Mesendoderm (in vitro differentiated cells): ENCODE data around the gene SLC6A1.

ENCODE experiments used
- DNase-seq: peaks from one replicate; pipeline ENCODE4 v3.0.0; 2013
- H2AK5ac ChIP-seq: 2 replicates; pipeline ENCODE4 v1.6.1; 2013; ENCODE audit warnings: low read length, inconsistent platforms
- H2BK120ac ChIP-seq: 2 replicates; pipeline ENCODE4 v1.6.1; 2013; ENCODE audit warnings: low read depth, mild to moderate bottlenecking, low read length, moderate library complexity, mixed read lengths
- H2BK15ac ChIP-seq: replicated peaks from 2 replicates; pipeline ENCODE4 v1.6.1; 2013; ENCODE audit warnings: low read depth, mild to moderate bottlenecking, moderate library complexity
- H2BK5ac ChIP-seq: 2 replicates; pipeline ENCODE4 v1.6.1; 2013; ENCODE audit warnings: low read length, inconsistent platforms
- H3K18ac ChIP-seq: 2 replicates; pipeline ENCODE4 v1.6.1; 2013; ENCODE audit warnings: mild to moderate bottlenecking, low read length, mixed read lengths
- H3K23ac ChIP-seq: one replicate; pipeline ENCODE4 v1.6.1; 2013; ENCODE audit warnings: low read length
- H3K27ac ChIP-seq: 2 replicates; pipeline ENCODE4 v1.5.1; 2013; ENCODE audit warnings: low read depth, mild to moderate bottlenecking, inconsistent platforms, low read length, moderate library complexity
- H3K27me3 ChIP-seq: 2 replicates; pipeline ENCODE4 v1.6.1; 2013; ENCODE audit warnings: low read length, control low read depth, mild to moderate bottlenecking, inconsistent platforms; ENCODE audit not compliant: insufficient read depth, poor library complexity
- H3K36me3 ChIP-seq: 2 replicates; pipeline ENCODE4 v1.6.1; 2013; ENCODE audit warnings: low read length, inconsistent platforms; ENCODE audit not compliant: control insufficient read depth, insufficient read depth
- H3K4ac ChIP-seq: one replicate; pipeline ENCODE4 v1.6.1; 2013; ENCODE audit warnings: low read depth, mild to moderate bottlenecking, low read length, moderate library complexity
- H3K4me1 ChIP-seq: 2 replicates; pipeline ENCODE4 v1.6.1; 2013; ENCODE audit warnings: low read depth, low read length, inconsistent platforms; ENCODE audit not compliant: control insufficient read depth
- H3K4me2 ChIP-seq: 2 replicates; pipeline ENCODE4 v1.6.1; 2013; ENCODE audit warnings: low read length
- H3K4me3 ChIP-seq: 2 replicates; pipeline ENCODE4 v1.5.1; 2013; ENCODE audit warnings: mild to moderate bottlenecking, low read length
- H3K56ac ChIP-seq: one replicate; pipeline ENCODE4 v1.6.1; 2013; ENCODE audit warnings: low read length
- H3K79me1 ChIP-seq: 2 replicates; pipeline ENCODE4 v1.6.1; 2013; ENCODE audit warnings: low read length, inconsistent platforms
- H3K79me2 ChIP-seq: 2 replicates; pipeline ENCODE4 v1.6.1; 2013; ENCODE audit warnings: mild to moderate bottlenecking, low read length; ENCODE audit not compliant: control insufficient read depth, insufficient read depth
- H3K9ac ChIP-seq: 2 replicates; pipeline ENCODE4 v1.6.1; 2013; ENCODE audit warnings: low read length, inconsistent platforms
- H4K5ac ChIP-seq: one replicate; pipeline ENCODE4 v1.6.1; 2013; ENCODE audit warnings: low read length
- H4K8ac ChIP-seq: one replicate; pipeline ENCODE4 v1.6.1; 2013; ENCODE audit warnings: low read depth, mild to moderate bottlenecking, control low read depth, low read length, moderate library complexity
- WGBS: extraction: QIAGEN DNeasy Blood & Tissue Kit; methylation state at CpG from one replicate; pipeline ENCODE4 v1.1.7; 2013; ENCODE audit warnings: low lambda C conversion rate, missing lambda C conversion rate; ENCODE audit not compliant: insufficient coverage; ENCODE audit errors: extremely low coverage; 5-methylcytosine and 5-hydroxymethylcytosine counted together

SLC6A1 gene

GRCh38 chr3:10955711-10956453, 36.7 kb upstream of the SLC6A1 start:
- no peak overlapping the region for H2BK5ac ChIP-seq
- H3K79me2 ChIP-seq = no peaks in the 10 kb centered on the region
- no peak overlapping the region for H3K4ac ChIP-seq
- H2BK120ac ChIP-seq = no peak overlapping the region
- no peak overlapping the region for H3K4me3 ChIP-seq
- H3K9ac ChIP-seq = no peak overlapping the region
- no peak overlapping the region for H4K5ac ChIP-seq
- no peak overlapping the region for H3K27ac ChIP-seq
- H3K23ac ChIP-seq = no peak overlapping the region
- no peak overlapping the region for H2AK5ac ChIP-seq
- no peak for DNase-seq
- WGBS = no CpG with 5 or more reads among the region's 15 CpGs
- H4K8ac ChIP-seq = no peak overlapping the region
- H3K56ac ChIP-seq = no peak overlapping the region
- no peak overlapping the region for H3K18ac ChIP-seq
- no peaks in the 10 kb centered on the region for H3K79me1 ChIP-seq
- no peaks in the 10 kb centered on the region for H3K4me1 ChIP-seq
- H2BK15ac ChIP-seq = no peak overlapping the region
- H3K36me3 ChIP-seq = no peaks in the 10 kb centered on the region
- no peak overlapping the region for H3K4me2 ChIP-seq
- H3K27me3 ChIP-seq = no peaks in the 10 kb centered on the region

- no peaks in the 10 kb centered on the region for H3K79me2 ChIP-seq
- no peak overlapping the region for H3K9ac ChIP-seq
- no peak for DNase-seq
- no peak overlapping the region for H3K4me2 ChIP-seq
- no CpG with 5 or more reads among the region's 4 CpGs for WGBS
- H3K4me3 ChIP-seq = no peak overlapping the region
- H2AK5ac ChIP-seq = no peak overlapping the region
- H4K8ac ChIP-seq = no peak overlapping the region
- H2BK15ac ChIP-seq = no peak overlapping the region
- no peak overlapping the region for H3K4ac ChIP-seq
- no peaks in the 10 kb centered on the region for H3K79me1 ChIP-seq
- H4K5ac ChIP-seq = no peak overlapping the region
- no peak overlapping the region for H3K27ac ChIP-seq
- no peaks in the 10 kb centered on the region for H3K4me1 ChIP-seq
- H3K18ac ChIP-seq = no peak overlapping the region
- no peak overlapping the region for H3K56ac ChIP-seq
- H3K36me3 ChIP-seq = no peaks in the 10 kb centered on the region
- no peak overlapping the region for H2BK5ac ChIP-seq
- no peak overlapping the region for H3K23ac ChIP-seq
- no peak overlapping the region for H2BK120ac ChIP-seq
- no peaks in the 10 kb centered on the region for H3K27me3 ChIP-seq
Observed at GRCh38 chr3:10956531-10956930, 36.0 kb upstream of the SLC6A1 start.

DNA sequence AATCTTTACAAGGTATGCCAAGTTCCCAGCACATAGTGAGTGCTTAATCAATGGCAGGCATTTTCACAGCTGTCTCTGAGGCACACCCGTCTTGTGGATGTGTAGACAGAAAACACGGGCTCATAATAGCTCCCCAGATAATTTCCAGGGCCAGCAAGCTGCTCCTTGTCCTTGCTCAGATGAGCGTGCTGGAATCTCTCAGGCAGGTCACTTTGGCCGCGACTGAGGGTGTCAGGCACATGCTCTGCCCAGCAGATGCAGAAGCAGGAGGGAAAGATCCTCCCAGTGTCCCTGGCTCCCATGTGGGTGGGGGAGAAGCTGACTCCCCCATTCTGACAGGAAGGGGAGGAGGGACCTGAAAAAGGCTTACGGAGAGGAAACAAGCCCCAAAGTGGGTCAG, 35.6 kb upstream of the SLC6A1 start:
- H3K9ac ChIP-seq = no peak overlapping the region

DNA sequence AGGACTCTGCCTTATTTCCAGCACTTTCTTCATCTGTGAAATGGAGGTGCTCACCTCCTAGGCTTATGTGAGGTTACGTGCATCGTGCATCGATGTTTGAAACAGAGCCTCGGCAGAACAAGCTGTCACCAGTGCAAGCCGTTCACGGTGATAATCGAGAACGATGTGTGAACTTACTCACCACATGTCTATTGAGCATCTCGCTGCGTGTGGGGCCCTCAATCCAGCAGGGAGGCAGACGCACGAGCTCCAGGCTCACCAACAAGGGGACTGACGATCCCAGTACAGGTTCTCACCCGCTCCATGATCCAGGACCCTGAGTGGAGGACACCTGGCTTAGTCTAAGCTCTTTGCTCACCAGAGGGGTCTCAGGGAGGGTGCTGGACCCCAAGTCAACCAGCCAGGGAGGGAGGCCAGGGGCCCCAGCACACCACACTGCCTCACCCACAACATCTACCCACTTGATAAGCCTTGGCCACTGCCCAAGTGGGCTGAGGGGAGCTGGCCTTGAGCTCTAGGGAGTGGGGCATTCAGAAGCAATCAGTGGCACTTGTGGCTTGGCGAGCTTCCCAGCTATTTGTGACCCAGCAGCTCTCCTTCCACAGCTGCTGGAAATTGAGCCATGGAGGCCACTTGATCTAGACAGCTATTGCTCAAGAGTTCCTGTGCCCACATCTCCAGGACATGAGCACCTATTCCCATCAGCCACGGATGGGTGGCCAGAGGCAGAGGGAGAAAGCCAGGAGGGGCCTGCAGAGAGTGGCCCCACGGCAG, 34.4 kb upstream of the SLC6A1 start:
- no peaks in the 10 kb centered on the region for H3K4me1 ChIP-seq
- H3K23ac ChIP-seq = no peak overlapping the region
- H3K4me2 ChIP-seq = no peak overlapping the region
- H3K9ac ChIP-seq = no peak overlapping the region
- no peak overlapping the region for H4K5ac ChIP-seq
- H2BK120ac ChIP-seq = no peak overlapping the region
- no peak overlapping the region for H4K8ac ChIP-seq
- H2BK5ac ChIP-seq = no peak overlapping the region
- no peak overlapping the region for H3K4me3 ChIP-seq
- H3K56ac ChIP-seq = no peak overlapping the region
- no peak overlapping the region for H2AK5ac ChIP-seq
- DNase-seq = no peak
- no peaks in the 10 kb centered on the region for H3K79me2 ChIP-seq
- no peaks in the 10 kb centered on the region for H3K79me1 ChIP-seq
- WGBS = no CpG with 5 or more reads among the region's 17 CpGs
- H2BK15ac ChIP-seq = no peak overlapping the region
- no peak overlapping the region for H3K27ac ChIP-seq
- H3K18ac ChIP-seq = no peak overlapping the region
- H3K4ac ChIP-seq = no peak overlapping the region
- H3K27me3 ChIP-seq = no peaks in the 10 kb centered on the region
- H3K36me3 ChIP-seq = no peaks in the 10 kb centered on the region

More for the DNA sequence above, 35.6 kb upstream of the SLC6A1 start:
- no peak overlapping the region for H3K4me3 ChIP-seq
- WGBS = no CpG with 5 or more reads among the region's 6 CpGs
- H3K23ac ChIP-seq = no peak overlapping the region
- no peak for DNase-seq
- no peaks in the 10 kb centered on the region for H3K79me1 ChIP-seq
- no peak overlapping the region for H3K56ac ChIP-seq
- no peaks in the 10 kb centered on the region for H3K27me3 ChIP-seq
- no peaks in the 10 kb centered on the region for H3K36me3 ChIP-seq
- no peak overlapping the region for H3K4me2 ChIP-seq
- H4K5ac ChIP-seq = no peak overlapping the region
- no peak overlapping the region for H2BK5ac ChIP-seq
- H3K79me2 ChIP-seq = no peaks in the 10 kb centered on the region
- H2BK15ac ChIP-seq = no peak overlapping the region
- H4K8ac ChIP-seq = no peak overlapping the region
- H3K4ac ChIP-seq = no peak overlapping the region
- no peak overlapping the region for H3K18ac ChIP-seq
- no peak overlapping the region for H3K27ac ChIP-seq
- no peak overlapping the region for H2AK5ac ChIP-seq
- H2BK120ac ChIP-seq = no peak overlapping the region
- H3K4me1 ChIP-seq = no peaks in the 10 kb centered on the region

- DNase-seq = no peak
- H3K23ac ChIP-seq = no peak overlapping the region
- no peak overlapping the region for H3K56ac ChIP-seq
- no CpG with 5 or more reads among the region's 6 CpGs for WGBS
- no peak overlapping the region for H3K4me2 ChIP-seq
- no peak overlapping the region for H2BK5ac ChIP-seq
- no peak overlapping the region for H3K27ac ChIP-seq
- H3K4me3 ChIP-seq = no peak overlapping the region
- no peak overlapping the region for H2BK15ac ChIP-seq
- no peaks in the 10 kb centered on the region for H3K4me1 ChIP-seq
- no peaks in the 10 kb centered on the region for H3K27me3 ChIP-seq
- no peaks in the 10 kb centered on the region for H3K79me2 ChIP-seq
- no peak overlapping the region for H3K4ac ChIP-seq
- H3K18ac ChIP-seq = no peak overlapping the region
- no peaks in the 10 kb centered on the region for H3K36me3 ChIP-seq
- no peak overlapping the region for H2BK120ac ChIP-seq
- H3K9ac ChIP-seq = no peak overlapping the region
- H4K5ac ChIP-seq = no peak overlapping the region
- no peak overlapping the region for H2AK5ac ChIP-seq
- no peak overlapping the region for H4K8ac ChIP-seq
- H3K79me1 ChIP-seq = no peaks in the 10 kb centered on the region
Observed at GRCh38 chr3:10960255-10960654, 32.3 kb upstream of the SLC6A1 start.
